ENCODE data around the gene DVL1. TPM values are rescaled to one million over a fixed set of nuclear protein-coding genes. Genes with fewer than 3 reads are reported as not detected.

The DVL1 gene
- total and polyA plus RNA-seq, 2 of the 13 experiments (the other 11 are each of a cell fraction or from before 2014, with no cell fraction given) = 30.8 to 60.4 TPM

- POLR2A ChIA-PET = interaction anchor here (0.6 to 4.0 kb wide), 6 partner anchors 10 to 49 kb away, joined by 3 to 38 read pairs (median 10); partner anchors contain the start of genes AURKAIP1, CCNL2, DVL1 and MRPL20
- H3K4me1 ChIP-seq (ENCODE audit: insufficient read depth, low read length) = peaks cover 57% of the 10 kb centered on the region
- intact Hi-C loops (cut with micrococcal nuclease; ENCODE audit: unreplicated experiment) = no loop called here
- TF ChIP-seq ZMAT5 (CRISPR knock-in tag; IDR thresholded peaks at IDR 0.05; ENCODE audit: borderline replicate concordance, low read depth) (no peak), MEIS2 (CRISPR knock-in tag; IDR thresholded peaks at IDR 0.05) (peak; percentile 30; the same call in 1 of the 2 replicates), KLF15 (CRISPR knock-in tag; IDR thresholded peaks at IDR 0.05; ENCODE audit: borderline replicate concordance) (no peak), NFKB2 (CRISPR knock-in tag; IDR thresholded peaks at IDR 0.05; ENCODE audit: borderline replicate concordance) (peak; percentile 37; the same call in 1 of the 2 replicates), ZNF574 (CRISPR knock-in tag; IDR thresholded peaks at IDR 0.05) (no peak), TFE3 (CRISPR knock-in tag; IDR thresholded peaks at IDR 0.05) (no peak), HNRNPL (IDR thresholded peaks at IDR 0.05; ENCODE audit: low read depth, low read length) (0 out of 2 replicates have a peak, but pooled peaks have one; percentile 37), CREB3 (CRISPR knock-in tag; IDR thresholded peaks at IDR 0.05) (no peak), NRL (CRISPR knock-in tag; IDR thresholded peaks at IDR 0.05; ENCODE audit: borderline replicate concordance) (0 out of 2 replicates have a peak, but pooled peaks have one; percentile 36), THAP7 (CRISPR knock-in tag; IDR thresholded peaks at IDR 0.05) (no peak), GLMP (CRISPR knock-in tag; IDR thresholded peaks at IDR 0.05; ENCODE audit: borderline replicate concordance) (no peak), IKZF1 (IDR thresholded peaks at IDR 0.05) (no peak), ATF3 (CRISPR knock-in tag; IDR thresholded peaks at IDR 0.05) (no peak), ZNF558 (CRISPR knock-in tag; IDR thresholded peaks at IDR 0.05; ENCODE audit: borderline replicate concordance) (peak; percentile 35; the same call in 1 of the 2 replicates)
Measured at GRCh38 chr1:1357871-1358432, 8.7 kb upstream of the DVL1 start.

More at GRCh38 chr1:1357871-1358432, 8.7 kb upstream of the DVL1 start:
- Histone ChIP-seq H3K4me2 (ENCODE audit: low read depth, low read length) (peak overlapping the region; percentile 92), H3K4me3 (replicated peaks in 1 of 3; ENCODE audit: insufficient read depth in 1 of 3, low read depth in 2 of 3, low read length in 3 of 3) (peak overlapping the region; percentile 69 to 74 (median 71)), H3K36me3 (replicated peaks in 1 of 2; ENCODE audit: control insufficient read depth in 1 of 2, insufficient read depth in 2 of 2, low read length in 2 of 2) (no peaks in the 10 kb centered on the region), H4K20me1 (ENCODE audit: insufficient read depth, low read length) (no peaks in the 10 kb centered on the region), H3K79me2 (ENCODE audit: insufficient read depth, low read length) (peaks cover 4% of the 10 kb centered on the region), H3K27me3 (ENCODE audit: control insufficient read depth in 1 of 2, insufficient read depth in 2 of 2, low read length in 2 of 2) (no peaks in the 10 kb centered on the region), H3K9ac (ENCODE audit: insufficient read depth, low read depth, low read length) (peak overlapping the region; percentile 80), H3K27ac (ENCODE audit: extremely low read length, insufficient read depth, low read length) (peak overlapping the region; percentile 88), H3K9me3 (ENCODE audit: low read length) (no peaks in the 10 kb centered on the region), H2AFZ (ENCODE audit: low read length) (no peak overlapping the region)
- CTCF ChIA-PET (ENCODE audit: low intra/inter-chr PET ratio, low total read pairs) = no interaction called here
- ATAC-seq (peak; percentile 6), FAIRE-seq (no peak), DNase-seq (ENCODE audit: low spot score) (no peak)
- TSS peak; percentile 79 for BruUV-seq (replicated peaks)
- in situ Hi-C loops (cut with HindIII; ENCODE audit: extremely low pct_ligation_motif_present, low pct_unique_long_range_greater_than_20kb) = no loop called here
- WGBS (ENCODE audit: low lambda C conversion rate) = 27% methylated on average over 3 of the region's 18 CpGs

Data from HepG2 (cell line).